Parathyroid adenoma (tissue), 2 donors: ENCODE measurements around the gene SH3GLB2.

Source experiments
- H2AFZ ChIP-seq: fragments of 300-600 bp; sonication (generic); one replicate; pipeline ENCODE4 v1.7.0; 2017; ENCODE audit warnings: antibody characterized with exemption, mild to moderate bottlenecking
- H3K27ac ChIP-seq: fragments of 300-600 bp; sonication (generic); one replicate; pipeline ENCODE4 v1.7.0; 2017
- H3K27me3 ChIP-seq: fragments of 300-600 bp; sonication (generic); one replicate; pipeline ENCODE4 v1.7.0; 2017; ENCODE audit warnings: low read length; ENCODE audit not compliant: control insufficient read depth, insufficient read depth
- H3K36me3 ChIP-seq: fragments of 300-600 bp; sonication (generic); one replicate; pipeline ENCODE4 v1.7.0; 2017; ENCODE audit warnings: low read length; ENCODE audit not compliant: control insufficient read depth, insufficient read depth
- H3K4me1 ChIP-seq: fragments of 300-600 bp; sonication (generic); one replicate; pipeline ENCODE4 v1.7.0; 2017; ENCODE audit warnings: control low read depth
- H3K4me2 ChIP-seq: fragments of 300-600 bp; sonication (generic); one replicate; pipeline ENCODE4 v1.7.0; 2017; ENCODE audit warnings: low read length
- H3K4me3 ChIP-seq: fragments of 300-600 bp; sonication (generic); one replicate; pipeline ENCODE4 v1.7.0; 2017; ENCODE audit warnings: low read depth, low read length
- H3K79me2 ChIP-seq: fragments of 300-600 bp; sonication (generic); one replicate; pipeline ENCODE4 v1.7.0; 2017; ENCODE audit warnings: control low read depth
- H3K9ac ChIP-seq: fragments of 300-600 bp; sonication (generic); one replicate; pipeline ENCODE4 v1.7.0; 2017; ENCODE audit warnings: mild to moderate bottlenecking
- H3K9me3 ChIP-seq: fragments of 300-600 bp; sonication (generic); one replicate; pipeline ENCODE4 v1.7.0; 2017; ENCODE audit warnings: low read length; ENCODE audit not compliant: control insufficient read depth
- CTCF ChIP-seq: fragments of 300-600 bp; sonication (generic); IDR thresholded peaks from one replicate; pipeline ENCODE4 v1.7.0; 2017; ENCODE audit warnings: antibody characterized with exemption, mild to moderate bottlenecking
- donor health status: primary hyperparathyroidism.

The SH3GLB2 gene

DNA sequence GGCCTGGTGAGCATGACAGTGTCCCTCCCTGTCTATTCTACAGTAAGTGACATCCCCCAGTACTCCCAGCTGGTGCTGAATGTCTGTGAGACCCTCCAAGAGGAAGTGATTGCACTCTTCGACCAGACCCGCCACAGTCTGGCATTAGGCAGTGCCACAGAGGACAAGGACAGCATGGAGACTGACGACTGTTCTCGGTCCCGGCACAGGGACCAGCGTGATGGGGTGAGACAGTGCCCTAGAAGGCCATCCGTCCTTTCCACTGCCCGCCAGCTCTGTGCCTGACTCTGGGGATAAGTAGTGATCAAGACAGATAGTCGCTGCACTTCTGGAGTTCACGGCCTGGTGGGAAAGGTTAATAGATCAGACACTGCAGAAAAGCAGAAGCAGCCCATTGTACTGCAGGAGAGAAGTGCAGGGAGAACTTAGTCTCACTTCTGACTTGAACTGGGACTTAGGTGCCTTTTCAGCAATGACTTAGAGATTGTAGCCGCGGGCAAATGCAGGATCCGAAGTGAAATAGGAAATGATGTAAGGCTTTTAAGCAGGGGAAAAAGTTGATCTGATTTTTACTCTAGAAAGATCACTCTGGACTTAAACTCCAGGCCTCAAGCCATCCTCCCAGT, 28.4 kb downstream of the SH3GLB2 start:
- Histone ChIP-seq H3K9me3 (no peaks in the 10 kb centered on the region), H3K27ac (no peak overlapping the region), H3K27me3 (no peaks in the 10 kb centered on the region), H3K4me1 (no peaks in the 10 kb centered on the region), H3K36me3 (no peaks in the 10 kb centered on the region), H3K79me2 (no peaks in the 10 kb centered on the region), H3K4me3 (no peak overlapping the region), H3K9ac (no peak overlapping the region), H3K4me2 (no peak overlapping the region), H2AFZ (no peak overlapping the region)
- no peak for TF ChIP-seq CTCF

DNA sequence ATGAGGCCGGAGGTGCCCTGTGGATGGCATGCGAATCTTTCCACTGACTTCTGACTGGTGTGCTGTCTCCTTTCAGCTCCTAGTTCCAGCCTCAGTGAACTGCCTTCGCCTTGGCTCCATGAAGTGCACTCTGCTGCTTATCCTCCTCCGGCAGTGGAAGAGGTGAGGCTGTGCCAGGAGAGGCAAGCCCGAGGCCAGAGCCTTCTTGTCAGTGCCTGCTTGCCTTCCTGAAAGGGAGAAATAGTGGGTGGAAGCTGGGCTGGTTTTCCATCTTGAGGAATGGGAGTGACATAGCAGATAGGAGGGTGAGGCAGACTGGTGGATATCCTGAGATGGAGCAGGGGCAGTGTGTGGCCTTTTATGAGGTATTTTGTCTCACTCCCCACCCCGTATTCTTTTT, 29.7 kb downstream of the SH3GLB2 start:
- no peaks in the 10 kb centered on the region for H3K36me3 ChIP-seq
- no peaks in the 10 kb centered on the region for H3K4me1 ChIP-seq
- H3K9me3 ChIP-seq: no peaks in the 10 kb centered on the region
- H3K27me3 ChIP-seq: no peaks in the 10 kb centered on the region
- no peaks in the 10 kb centered on the region for H3K79me2 ChIP-seq
- no peak overlapping the region for H2AFZ ChIP-seq
- no peak overlapping the region for H3K4me3 ChIP-seq
- no peak overlapping the region for H3K4me2 ChIP-seq
- TF ChIP-seq CTCF: no peak
- no peak overlapping the region for H3K9ac ChIP-seq
- H3K27ac ChIP-seq: no peak overlapping the region

DNA sequence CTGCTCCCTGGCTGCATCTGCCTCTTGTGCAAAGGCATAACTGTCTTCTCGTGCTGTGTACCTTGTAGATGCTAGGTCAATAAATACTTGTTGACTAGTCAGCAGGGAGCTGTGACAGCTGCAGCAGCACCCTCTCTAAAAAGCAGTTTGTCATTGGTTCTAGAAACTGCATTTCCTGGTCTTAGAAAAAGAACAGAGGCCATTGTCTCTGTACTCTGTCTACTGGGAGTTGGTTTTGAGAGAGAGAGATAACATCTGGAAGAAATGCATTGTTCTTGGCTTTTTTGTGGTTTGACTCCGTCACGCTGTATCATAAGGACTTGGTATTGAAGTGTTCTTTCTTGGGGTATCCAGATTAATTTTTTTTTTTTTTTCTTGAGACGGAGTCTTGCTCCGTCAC, 32.3 kb downstream of the SH3GLB2 start:
- Histone ChIP-seq H3K36me3 (no peaks in the 10 kb centered on the region), H3K9ac (no peak overlapping the region), H3K4me2 (no peak overlapping the region)

GRCh38 chr9:128992995-128993394, 35.1 kb downstream of the SH3GLB2 start:
- no peaks in the 10 kb centered on the region for H3K4me1 ChIP-seq
- no peaks in the 10 kb centered on the region for H3K27me3 ChIP-seq
- H3K9ac ChIP-seq: no peak overlapping the region
- peak; percentile 34 for TF ChIP-seq CTCF
- H3K27ac ChIP-seq: no peak overlapping the region
- H3K36me3 ChIP-seq: no peaks in the 10 kb centered on the region
- H3K79me2 ChIP-seq: no peaks in the 10 kb centered on the region
- H3K9me3 ChIP-seq: no peaks in the 10 kb centered on the region
- no peak overlapping the region for H3K4me3 ChIP-seq
- no peak overlapping the region for H3K4me2 ChIP-seq
- no peak overlapping the region for H2AFZ ChIP-seq

More for the DNA sequence above, 32.3 kb downstream of the SH3GLB2 start:
- Histone ChIP-seq H3K9me3 (no peaks in the 10 kb centered on the region), H3K79me2 (no peaks in the 10 kb centered on the region), H3K4me3 (no peak overlapping the region), H3K27ac (no peak overlapping the region), H3K4me1 (no peaks in the 10 kb centered on the region), H2AFZ (no peak overlapping the region), H3K27me3 (no peaks in the 10 kb centered on the region)
- no peak for TF ChIP-seq CTCF

DNA sequence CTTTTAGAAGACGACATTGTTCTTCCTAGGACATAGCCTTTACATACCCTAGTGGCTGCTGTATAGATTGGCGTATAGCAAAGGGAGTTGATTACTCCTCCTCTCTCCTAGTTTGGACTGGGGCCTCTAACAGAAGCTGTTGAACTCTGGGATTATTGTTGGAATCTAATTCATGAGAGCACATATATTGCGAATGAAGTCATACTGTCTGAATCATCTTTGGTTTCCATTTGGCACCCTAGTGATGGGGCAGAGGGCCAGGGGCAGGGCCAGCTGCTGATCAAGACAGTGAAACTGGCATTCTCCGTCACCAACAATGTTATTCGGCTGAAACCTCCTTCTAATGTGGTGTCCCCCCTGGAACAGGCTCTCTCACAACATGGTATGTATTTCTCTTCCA, 40.3 kb downstream of the SH3GLB2 start:
- H3K4me2 ChIP-seq: no peak overlapping the region
- no peaks in the 10 kb centered on the region for H3K79me2 ChIP-seq
- TF ChIP-seq CTCF: no peak
- no peaks in the 10 kb centered on the region for H3K9me3 ChIP-seq
- H3K27me3 ChIP-seq: no peaks in the 10 kb centered on the region
- no peak overlapping the region for H3K4me3 ChIP-seq
- H3K4me1 ChIP-seq: no peaks in the 10 kb centered on the region
- H3K9ac ChIP-seq: no peak overlapping the region
- no peaks in the 10 kb centered on the region for H3K36me3 ChIP-seq
- no peak overlapping the region for H3K27ac ChIP-seq
- no peak overlapping the region for H2AFZ ChIP-seq
